Thyroid gland (tissue), 4 donors: ENCODE results near the gene CMTM1. TPM values are rescaled to one million over a fixed set of nuclear protein-coding genes. Genes with fewer than 3 reads are reported as not detected.
"Not testable (repeated sequence)": the region's sequence is repeated elsewhere in the genome, so short reads cannot be mapped to it uniquely, and the experiment has no call there.

ENCODE experiments used
- DNase-seq, 2 donors: peaks; one replicate each; pipeline ENCODE4 v3.0.0-alpha.2; 2019
- H3K27ac ChIP-seq, 3 donors: fragments of 200-600 bp; sonication (generic); 1 replicate in 2 of 3; 2 replicates in 1 of 3; pipeline ENCODE4 v1.5.1; 2016 to 2019; ENCODE audit warnings: mild to moderate bottlenecking in 1 of 3, moderate library complexity in 1 of 3
- H3K27me3 ChIP-seq: fragments of 200-600 bp; sonication (generic); one replicate; pipeline ENCODE4 v1.5.1; 2019
- H3K36me3 ChIP-seq, 2 donors: fragments of 200-600 bp; sonication (generic); one replicate each; pipeline ENCODE4 v1.5.1; 2016 to 2019
- H3K4me1 ChIP-seq, 2 donors: fragments of 200-600 bp; sonication (generic); one replicate each; pipeline ENCODE4 v1.5.1; 2017 to 2019
- H3K4me3 ChIP-seq, 3 donors: fragments of 200-600 bp; sonication (generic); replicated peaks in 1 of 3; 1 replicate in 2 of 3; 2 replicates in 1 of 3; pipeline ENCODE4 v1.5.1; 2016; ENCODE audit warnings: mild to moderate bottlenecking in 1 of 3
- H3K9me3 ChIP-seq: fragments of 200-600 bp; sonication (generic); one replicate; pipeline ENCODE4 v1.5.1; 2017
- CTCF ChIP-seq, 6 experiments: fragments of 200-600 bp in 3 of 6; fragments of 450-650 bp in 3 of 6; sonication (generic) in 3 of 6; IDR thresholded peaks; one replicate each; pipeline ENCODE4 v1.5.1; 2016 to 2019; ENCODE audit warnings: antibody characterized with exemption in 6 of 6, mild to moderate bottlenecking in 2 of 6, inconsistent platforms in 1 of 6, moderate library complexity in 1 of 6
- POLR2A ChIP-seq, 2 donors: fragments of 450-650 bp; IDR thresholded peaks; one replicate each; pipeline ENCODE4 v1.6.1; 2017; ENCODE audit warnings: antibody characterized with exemption in 2 of 2, mild to moderate bottlenecking in 2 of 2, moderate library complexity in 1 of 2
- WGBS, 2 donors: methylation state at CpG; one replicate each; pipeline ENCODE4 v1.1.5; 2017; 5-methylcytosine and 5-hydroxymethylcytosine counted together
- intact Hi-C: fragments of 100-400 bp; cut with DNase I; formaldehyde crosslinking; loops from one replicate; pipeline ENCODE4 v1.15.1; 2023
- small RNA-seq: library from RNA; depleted of rRNA; stranded (forward); fragments of <200 nt; gene quantifications from one replicate; pipeline ENCODE3, GENCODE V24; 2016
- total RNA-seq, 4 donors: library from RNA; depleted of rRNA; stranded (reverse); fragments of >200 nt; gene quantifications; one replicate each; pipeline ENCODE4 v1.2.3, GENCODE V29; 2016

Gene CMTM1
- total RNA-seq, 4 donors from 2014 or later = 3.8 TPM; not detected in 3

GRCh38 chr16:66622863-66623262 lies 56.6 kb downstream of the CMTM1 start:
- Histone ChIP-seq H3K4me3 (no peak overlapping the region), H3K36me3 (peaks cover 16 to 24% of the 10 kb centered on the region in 2 donors), H3K4me1 (peaks cover 11 to 31% of the 10 kb centered on the region in 2 donors), H3K27me3 (no peaks in the 10 kb centered on the region), H3K27ac (no peak overlapping the region), H3K9me3 (no peaks in the 10 kb centered on the region)
- TF ChIP-seq POLR2A (IDR thresholded peaks at IDR 0.05) (no peak), CTCF (IDR thresholded peaks at IDR 0.05) (no peak)
- DNase-seq = no peak
- 63 to 67% methylated on average over 3 of the region's 3 CpGs for WGBS, 2 donors
- intact Hi-C loops = no loop called here

- H3K4me3 ChIP-seq = no peak overlapping the region
- intact Hi-C loops = no loop called here
- peaks cover 8 to 22% of the 10 kb centered on the region in 2 donors for H3K4me1 ChIP-seq
- TF ChIP-seq CTCF (IDR thresholded peaks at IDR 0.05) (no peak), POLR2A (IDR thresholded peaks at IDR 0.05) (no peak)
- no peaks in the 10 kb centered on the region for H3K27me3 ChIP-seq
- WGBS, 2 donors = 38 to 57% methylated on average over 3 of the region's 3 CpGs
- peak in 1 of 2 donors; percentile 23 for DNase-seq
- no peak overlapping the region for H3K27ac ChIP-seq
- H3K9me3 ChIP-seq = no peaks in the 10 kb centered on the region
- peaks cover 16 to 24% of the 10 kb centered on the region in 2 donors for H3K36me3 ChIP-seq
Measured at GRCh38 chr16:66623755-66624154, 57.5 kb downstream of the CMTM1 start.

- H3K27me3 ChIP-seq, DNase-seq, intact Hi-C loops, H3K9me3 ChIP-seq, H3K4me3 ChIP-seq, H3K36me3 ChIP-seq, H3K27ac ChIP-seq: not testable (repeated sequence)
- H3K4me1 ChIP-seq = peaks cover 16 to 32% of the 10 kb centered on the region in 2 donors
- 93 to 95% methylated on average over 17 of the region's 17 CpGs for WGBS, 2 donors
Measured at GRCh38 chr16:66627611-66628378, 61.6 kb downstream of the CMTM1 start.

Small RNA genes within 50 kb of the gene (small RNA-seq; reads per million reads assigned to genes)
- gene CKLF-CMTM1 = not detected

Other genes with a start within 250 kb of the CMTM1 start
- 10 to 100 TPM; 56.0 to 90.0 (median 67.2) TPM for gene CDH5, start 199.7 kb upstream of the CMTM1 start, total RNA-seq
- under 1 TPM in 2 of 4 donors, not detected in 2; 0.38 to 0.54 TPM for gene BEAN1, start 139.1 kb upstream of the CMTM1 start, total RNA-seq
- gene TK2, start 16.3 kb upstream of the CMTM1 start, total RNA-seq = 10 to 100 TPM; 31.6 to 55.5 (median 46.6) TPM
- 10 to 100 TPM; 22.1 to 79.4 (median 49.9) TPM for gene CKLF, start 13.9 kb upstream of the CMTM1 start, total RNA-seq
- 1 to 10 TPM in 1 of 4 donors, under 1 TPM in 1, not detected in 2; 0.67 to 1.1 TPM for gene CMTM2, start 13.0 kb downstream of the CMTM1 start, total RNA-seq
- gene CMTM3, start 38.3 kb downstream of the CMTM1 start, total RNA-seq = 10 to 100 TPM in 3 of 4 donors, 1 to 10 TPM in 1; 5.9 to 32.0 (median 21.3) TPM
- gene CMTM4, start 130.3 kb downstream of the CMTM1 start, total RNA-seq = 100 to 1,000 TPM; 170 to 246 (median 201) TPM
- 100 to 1,000 TPM; 162 to 332 (median 195) TPM for gene DYNC1LI2, start 185.2 kb downstream of the CMTM1 start, total RNA-seq
- 1 to 10 TPM in 1 of 4 donors, under 1 TPM in 1, not detected in 2; 0.27 to 2.1 TPM for gene TERB1, start 235.1 kb downstream of the CMTM1 start, total RNA-seq